H1 (cell line): Measurements from ENCODE around the gene TARS3. TPM values are rescaled to one million over a fixed set of nuclear protein-coding genes. Genes with fewer than 3 reads are reported as not detected.

ENCODE experiments used
- CTCF ChIA-PET: fragments of 300-600 bp; sonication (Branson Sonifier 250); formaldehyde crosslinking; loops from one replicate; lab custom pipeline; 2021; ENCODE audit not compliant: partially characterized antibody; lab: Charles Lee
- POLR2A ChIA-PET: fragments of 300-600 bp; sonication (Branson Sonifier 250); formaldehyde crosslinking; loops from one replicate; lab custom pipeline; 2021; ENCODE audit warnings: inconsistent platforms; ENCODE audit not compliant: partially characterized antibody; lab: Charles Lee
- DNase-seq, 2 experiments: peaks; one replicate each; pipeline versions ENCODE4 v3.0.0 to v3.0.0-alpha.2; 2010 to 2022; ENCODE audit warnings: low spot score in 2 of 2, low read depth in 1 of 2, mixed read lengths in 1 of 2
- FAIRE-seq: peaks from 2 replicates; lab custom pipeline; 2011; peaks lifted over from hg19 to GRCh38; lab: Jason Lieb, UNC
- H2AFZ ChIP-seq: 2 replicates; pipeline ENCODE4 v1.8.1; 2012; ENCODE audit warnings: low read length, inconsistent platforms
- H2AK5ac ChIP-seq: 2 replicates; pipeline ENCODE4 v1.6.1; 2013; ENCODE audit warnings: low read depth, low read length
- H2BK120ac ChIP-seq: replicated peaks from 2 replicates; pipeline ENCODE3; 2013; ENCODE audit warnings: low read depth, low read length, inconsistent platforms
- H2BK12ac ChIP-seq: 2 replicates; pipeline ENCODE4 v1.6.1; 2013; ENCODE audit warnings: low read depth, low read length
- H2BK15ac ChIP-seq: 2 replicates; pipeline ENCODE4 v1.6.1; 2013; ENCODE audit warnings: low read length
- H2BK20ac ChIP-seq: 2 replicates; pipeline ENCODE4 v1.6.1; 2013; ENCODE audit warnings: low read length
- H2BK5ac ChIP-seq: 2 replicates; pipeline ENCODE4 v1.6.1; 2013; ENCODE audit warnings: low read depth, low read length
- H3K14ac ChIP-seq: 2 replicates; pipeline ENCODE4 v1.6.1; 2013; ENCODE audit warnings: inconsistent platforms; ENCODE audit not compliant: insufficient read length
- H3K18ac ChIP-seq: 2 replicates; pipeline ENCODE4 v1.6.1; 2013; ENCODE audit warnings: low read length; ENCODE audit errors: extremely low read depth
- H3K23ac ChIP-seq: 2 replicates; pipeline ENCODE4 v1.6.1; 2013; ENCODE audit warnings: inconsistent platforms; ENCODE audit not compliant: insufficient read length
- H3K23me2 ChIP-seq: 2 replicates; pipeline ENCODE4 v1.6.1; 2013; ENCODE audit warnings: low read depth, low read length
- H3K27ac ChIP-seq: 2 replicates; pipeline ENCODE4 v1.6.1; 2011; ENCODE audit warnings: low read depth, low read length, inconsistent platforms
- H3K27me3 ChIP-seq, 4 experiments: replicated peaks in 1 of 4; 1 replicate in 1 of 4; 2 replicates in 3 of 4; pipeline versions ENCODE4 v1.6.1 to v1.8.1; 2011 to 2013; ENCODE audit warnings: low read length in 3 of 4, mild to moderate bottlenecking in 3 of 4, inconsistent platforms in 2 of 4, mixed read lengths in 2 of 4, moderate library complexity in 1 of 4; ENCODE audit not compliant: control insufficient read depth in 3 of 4, insufficient read depth in 3 of 4; ENCODE audit errors: extremely low read depth in 1 of 4
- H3K36me3 ChIP-seq, 4 experiments: 2 replicates each; pipeline versions ENCODE4 v1.6.1 to v1.8.1; 2011 to 2013; ENCODE audit warnings: mild to moderate bottlenecking in 4 of 4, low read length in 3 of 4, moderate library complexity in 2 of 4, control low read depth in 1 of 4, inconsistent platforms in 1 of 4; ENCODE audit not compliant: insufficient read depth in 4 of 4, control insufficient read depth in 2 of 4
- H3K4ac ChIP-seq: replicated peaks from 2 replicates; pipeline ENCODE3; 2013; ENCODE audit warnings: low read length, low read depth, mixed read lengths, inconsistent platforms; ENCODE audit not compliant: insufficient read length
- H3K4me1 ChIP-seq, 4 experiments: replicated peaks in 1 of 4; 1 replicate in 1 of 4; 2 replicates in 3 of 4; pipeline versions ENCODE4 v1.6.1 to v1.8.1; 2011 to 2013; ENCODE audit warnings: low read length in 3 of 4, inconsistent platforms in 2 of 4, mixed read lengths in 1 of 4; ENCODE audit not compliant: insufficient read depth in 4 of 4, control insufficient read depth in 3 of 4
- H3K4me2 ChIP-seq, 2 experiments: 2 replicates each; pipeline versions ENCODE4 v1.6.1 to v1.8.1; 2011 to 2013; ENCODE audit warnings: low read depth in 2 of 2, low read length in 2 of 2, control low read depth in 1 of 2, inconsistent platforms in 1 of 2, mild to moderate bottlenecking in 1 of 2; ENCODE audit not compliant: insufficient read depth in 1 of 2
- H3K4me3 ChIP-seq, 4 experiments: fragments of 200-600, 300-600 bp in 1 of 4; sonication (generic), shearing (Covaris generic), sonication (Bioruptor Twin) in 1 of 4; 2 replicates each; pipeline versions ENCODE4 v1.5.1 to v1.8.1; 2011 to 2016; ENCODE audit warnings: low read length in 4 of 4, low read depth in 3 of 4, control low read depth in 2 of 4, inconsistent platforms in 2 of 4, mild to moderate bottlenecking in 2 of 4, mixed read lengths in 1 of 4, moderate library complexity in 1 of 4; ENCODE audit not compliant: insufficient read depth in 2 of 4; ENCODE audit errors: extremely low read depth in 1 of 4
- H3K56ac ChIP-seq: replicated peaks from 2 replicates; pipeline ENCODE3; 2013; ENCODE audit warnings: low read depth, mild to moderate bottlenecking, mixed read lengths, low read length, inconsistent platforms; ENCODE audit not compliant: insufficient read length
- H3K79me1 ChIP-seq: 2 replicates; pipeline ENCODE4 v1.6.1; 2013; ENCODE audit warnings: low read depth, low read length, control low read depth
- H3K79me2 ChIP-seq, 2 experiments: 2 replicates each; pipeline versions ENCODE4 v1.6.1 to v1.8.1; 2012 to 2013; ENCODE audit warnings: low read length in 2 of 2, mild to moderate bottlenecking in 2 of 2, inconsistent platforms in 1 of 2; ENCODE audit not compliant: insufficient read depth in 2 of 2, control insufficient read depth in 1 of 2
- H3K9ac ChIP-seq, 4 experiments: replicated peaks in 1 of 4; 1 replicate in 1 of 4; 2 replicates in 3 of 4; pipeline versions ENCODE4 v1.6.1 to v1.8.1; 2011 to 2013; ENCODE audit warnings: low read depth in 3 of 4, low read length in 3 of 4, control low read depth in 2 of 4, mild to moderate bottlenecking in 2 of 4, moderate library complexity in 2 of 4, inconsistent platforms in 1 of 4; ENCODE audit errors: extremely low read depth in 1 of 4
- H3K9me3 ChIP-seq, 2 experiments: 2 replicates each; pipeline versions ENCODE4 v1.6.1 to v1.8.1; 2012 to 2013; ENCODE audit warnings: mild to moderate bottlenecking in 2 of 2, moderate library complexity in 2 of 2, control low read depth in 1 of 2, inconsistent platforms in 1 of 2, low read depth in 1 of 2, low read length in 1 of 2, mixed read lengths in 1 of 2; ENCODE audit not compliant: insufficient read depth in 2 of 2
- H4K20me1 ChIP-seq, 2 experiments: replicated peaks in 1 of 2; 2 replicates each; pipeline versions ENCODE3 to v1.8.1; 2011 to 2013; ENCODE audit warnings: inconsistent platforms in 2 of 2, low read length in 2 of 2, mild to moderate bottlenecking in 1 of 2; ENCODE audit not compliant: insufficient read depth in 2 of 2, control insufficient read depth in 1 of 2
- H4K5ac ChIP-seq: 2 replicates; pipeline ENCODE4 v1.6.1; 2013; ENCODE audit warnings: low read length, low read depth, mixed read lengths, inconsistent platforms; ENCODE audit not compliant: insufficient read length
- H4K8ac ChIP-seq: 2 replicates; pipeline ENCODE4 v1.8.0; 2013; ENCODE audit warnings: mild to moderate bottlenecking, moderate library complexity, low read length, inconsistent platforms; ENCODE audit not compliant: insufficient read depth; ENCODE audit errors: extremely low read depth
- H4K91ac ChIP-seq: replicated peaks from 2 replicates; pipeline ENCODE3; 2013; ENCODE audit warnings: low read length, mixed read lengths, inconsistent platforms; ENCODE audit not compliant: insufficient read length
- HDAC2 ChIP-seq, 2 experiments: fragments of 300-600 bp in 1 of 2; sonication (generic) in 1 of 2; IDR thresholded peaks; 2 replicates each; pipeline ENCODE4 v1.6.1; 2011 to 2012; ENCODE audit warnings: low read depth in 2 of 2, low read length in 2 of 2, mild to moderate bottlenecking in 2 of 2, moderate library complexity in 2 of 2, borderline replicate concordance in 1 of 2, inconsistent platforms in 1 of 2
- KDM5A ChIP-seq: fragments of 200-600 bp; IDR thresholded peaks from 2 replicates; pipeline ENCODE4 v1.7.1; 2012; ENCODE audit warnings: mild to moderate bottlenecking, low read length, inconsistent platforms, mixed read lengths
- RAD21 ChIP-seq, 2 experiments: IDR thresholded peaks in 1 of 2; conservative IDR thresholded peaks in 1 of 2; 2 replicates each; pipeline ENCODE4 v1.6.1; 2011; ENCODE audit warnings: low read depth in 2 of 2, low read length in 2 of 2, improper control_type of control experiment in 1 of 2, inconsistent platforms in 1 of 2, mild to moderate bottlenecking in 1 of 2, moderate library complexity in 1 of 2
- TAF1 ChIP-seq: IDR thresholded peaks from 2 replicates; pipeline ENCODE4 v1.6.1; 2011; ENCODE audit warnings: mild to moderate bottlenecking, low read depth, low read length
- YY1 ChIP-seq: IDR thresholded peaks from 2 replicates; pipeline ENCODE4 v1.6.1; 2011; ENCODE audit warnings: low read depth, mild to moderate bottlenecking, low read length
- WGBS, 2 experiments: shearing (Covaris generic) in 1 of 2; methylation state at CpG; one replicate each; pipeline versions ENCODE4 v1.1.6 to v1.1.7; 2013 to 2015; ENCODE audit warnings: low lambda C conversion rate in 2 of 2, mixed read lengths in 2 of 2, inconsistent platforms in 1 of 2, low coverage in 1 of 2, missing lambda C conversion rate in 1 of 2; ENCODE audit not compliant: insufficient replicate concordance in 2 of 2, insufficient coverage in 1 of 2, insufficient read length in 1 of 2; ENCODE audit errors: extremely low coverage in 1 of 2, missing lambda C conversion rate in 1 of 2; 5-methylcytosine and 5-hydroxymethylcytosine counted together
- polyA plus RNA-seq, 7 experiments: library from polyadenylated mRNA; depleted of rRNA in 3 of 7; stranded (reverse) in 5 of 7; unstranded in 2 of 7; fragments of >200 nt in 5 of 7; fragments of 200-250 nt in 2 of 7; gene quantifications; 1 replicate in 5 of 7; 2 replicates in 1 of 7; 4 replicates in 1 of 7; pipeline versions ENCODE4 v1.2.1 to v1.2.3, GENCODE V29; 2011 to 2013; ENCODE audit warnings: missing spikeins in 2 of 7, mixed read lengths in 2 of 7
- total RNA-seq: library from RNA; stranded (reverse); fragmentation: NEBNext Ultra II Directional; extraction: Animal tissue kit (Norgen Biotek cat#: 25700); gene quantifications from 2 replicates; pipeline ENCODE4 v1.2.1, GENCODE V29; 2021
- TF ChIP-seq, protein P1 (sequence below), 3 experiments: IDR thresholded peaks; 1 replicate in 2 of 3; 2 replicates in 1 of 3; pipeline versions ENCODE4 v1.5.1 to v1.6.1; 2011; ENCODE audit warnings: low read length in 3 of 3, mild to moderate bottlenecking in 3 of 3, inconsistent platforms in 2 of 3, low read depth in 1 of 3, moderate library complexity in 1 of 3; ENCODE audit not compliant: insufficient read depth in 1 of 3; ENCODE audit errors: control extremely low read depth in 1 of 3
- TF ChIP-seq, protein P2 (sequence below): IDR thresholded peaks from 2 replicates; pipeline ENCODE4 v1.6.1; 2011; ENCODE audit warnings: low read depth, mild to moderate bottlenecking, low read length; ENCODE audit not compliant: insufficient read depth

TARS3 gene
- total and polyA plus RNA-seq, 2 of the 8 experiments (the other 6 are each of a cell fraction or from before 2014, with no cell fraction given) = 2.1 to 13.9 TPM

DNA sequence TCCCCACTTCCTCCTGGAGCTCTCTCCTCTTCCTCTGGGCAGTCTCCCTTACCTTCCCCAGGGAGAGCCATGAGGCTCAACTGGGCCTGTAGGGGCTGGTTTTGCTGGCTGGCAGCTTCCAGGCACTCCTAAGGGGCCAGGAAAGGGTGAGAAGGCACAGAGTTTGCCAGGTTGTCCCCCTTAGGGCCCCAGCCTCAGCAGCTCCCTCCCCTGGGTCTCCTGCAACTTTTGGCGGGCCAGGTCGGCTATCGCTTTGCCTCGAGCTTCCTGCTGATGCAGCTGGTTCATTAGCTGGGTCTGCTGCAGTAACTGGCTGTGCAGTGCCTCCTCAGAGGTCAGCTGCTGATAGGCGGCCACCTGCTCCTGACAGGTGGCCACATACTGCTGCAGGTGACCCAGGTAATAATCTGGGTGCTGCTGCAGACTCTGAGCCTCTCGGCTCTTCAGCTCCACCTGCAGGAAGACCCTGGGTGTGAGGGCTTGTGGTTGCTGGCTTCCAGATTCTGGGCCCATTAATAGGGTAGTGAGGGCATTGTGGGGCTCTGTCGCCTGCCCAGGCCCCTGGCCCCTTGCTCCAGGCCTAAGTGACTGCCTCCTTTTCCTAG is 49.3 kb upstream of the TARS3 start:
- no peak overlapping the region for H4K91ac ChIP-seq
- no peak overlapping the region for H2BK20ac ChIP-seq
- no peak overlapping the region for H3K9ac ChIP-seq
- peak in 1 of 2 experiments; percentile 72 for DNase-seq
- H3K4me3 ChIP-seq = no peak overlapping the region
- no peak overlapping the region for H2AFZ ChIP-seq
- H3K23me2 ChIP-seq = no peaks in the 10 kb centered on the region
- no peak overlapping the region for H3K14ac ChIP-seq
- no peak for FAIRE-seq
- no peaks in the 10 kb centered on the region for H3K27me3 ChIP-seq
- H2BK120ac ChIP-seq = no peak overlapping the region
- H3K79me1 ChIP-seq = no peaks in the 10 kb centered on the region
- no peak overlapping the region for H3K23ac ChIP-seq
- H3K56ac ChIP-seq = no peak overlapping the region
- H2AK5ac ChIP-seq = no peak overlapping the region
- no peak overlapping the region for H3K27ac ChIP-seq
- H3K79me2 ChIP-seq = no peaks in the 10 kb centered on the region
- no peaks in the 10 kb centered on the region for H4K20me1 ChIP-seq
- no peaks in the 10 kb centered on the region for H3K4me1 ChIP-seq
- POLR2A ChIA-PET = no interaction called here
- H2BK5ac ChIP-seq = no peak overlapping the region
- TF ChIP-seq TAF1 (no peak), RAD21 (IDR thresholded peaks at IDR 0.05 in 1 of 2, conservative IDR thresholded peaks at IDR 0.05 in 1 of 2; ENCODE audit: low read depth in 2 of 2, low read length in 2 of 2) (peak; percentile 31 to 50; a peak in 3 of 4 replicates), KDM5A (no peak), HDAC2 (IDR thresholded peaks at IDR 0.05; ENCODE audit: borderline replicate concordance in 1 of 2, low read depth in 2 of 2, low read length in 2 of 2) (no peak), YY1 (no peak)
- TF ChIP-seq, protein P1, sequence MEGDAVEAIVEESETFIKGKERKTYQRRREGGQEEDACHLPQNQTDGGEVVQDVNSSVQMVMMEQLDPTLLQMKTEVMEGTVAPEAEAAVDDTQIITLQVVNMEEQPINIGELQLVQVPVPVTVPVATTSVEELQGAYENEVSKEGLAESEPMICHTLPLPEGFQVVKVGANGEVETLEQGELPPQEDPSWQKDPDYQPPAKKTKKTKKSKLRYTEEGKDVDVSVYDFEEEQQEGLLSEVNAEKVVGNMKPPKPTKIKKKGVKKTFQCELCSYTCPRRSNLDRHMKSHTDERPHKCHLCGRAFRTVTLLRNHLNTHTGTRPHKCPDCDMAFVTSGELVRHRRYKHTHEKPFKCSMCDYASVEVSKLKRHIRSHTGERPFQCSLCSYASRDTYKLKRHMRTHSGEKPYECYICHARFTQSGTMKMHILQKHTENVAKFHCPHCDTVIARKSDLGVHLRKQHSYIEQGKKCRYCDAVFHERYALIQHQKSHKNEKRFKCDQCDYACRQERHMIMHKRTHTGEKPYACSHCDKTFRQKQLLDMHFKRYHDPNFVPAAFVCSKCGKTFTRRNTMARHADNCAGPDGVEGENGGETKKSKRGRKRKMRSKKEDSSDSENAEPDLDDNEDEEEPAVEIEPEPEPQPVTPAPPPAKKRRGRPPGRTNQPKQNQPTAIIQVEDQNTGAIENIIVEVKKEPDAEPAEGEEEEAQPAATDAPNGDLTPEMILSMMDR (IDR thresholded peaks at IDR 0.05; ENCODE audit: control extremely low read depth in 1 of 3, insufficient read depth in 1 of 3, low read depth in 1 of 3, low read length in 3 of 3) = peak; percentile 41 to 50 (median 48)
- TF ChIP-seq, protein P2, sequence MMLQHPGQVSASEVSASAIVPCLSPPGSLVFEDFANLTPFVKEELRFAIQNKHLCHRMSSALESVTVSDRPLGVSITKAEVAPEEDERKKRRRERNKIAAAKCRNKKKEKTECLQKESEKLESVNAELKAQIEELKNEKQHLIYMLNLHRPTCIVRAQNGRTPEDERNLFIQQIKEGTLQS = no peak
- 75% methylated on average over 7 of the region's 7 CpGs; no CpG with 5 or more reads in 1 of the 2 experiments for WGBS, 2 experiments
- H2BK12ac ChIP-seq = no peak overlapping the region
- no peak overlapping the region for H3K4ac ChIP-seq
- H3K36me3 ChIP-seq = no peaks in the 10 kb centered on the region
- no peak overlapping the region for H2BK15ac ChIP-seq
- H4K8ac ChIP-seq = no peak overlapping the region
- H3K4me2 ChIP-seq = no peak overlapping the region
- CTCF ChIA-PET = interaction anchor here (0.7 to 2.1 kb wide), 3 partner anchors 34 to 86 kb away, joined by 4 read pairs; no protein-coding TSS in a partner anchor
- H3K9me3 ChIP-seq = peaks cover 11 to 38% of the 10 kb centered on the region in 2 experiments; a peak in 2 of 4 replicates
- H3K18ac ChIP-seq = no peak overlapping the region
- H4K5ac ChIP-seq = no peak overlapping the region
